ENCODE measurements around the gene DRP2. TPM values are rescaled to one million over a fixed set of nuclear protein-coding genes. Genes with fewer than 3 reads are reported as not detected.

The DRP2 gene
- total and polyA plus RNA-seq, 2 of the 13 experiments (the other 11 are each of a cell fraction or from before 2014, with no cell fraction given) = 0.04 to 0.07 TPM

GRCh38 chrX:101191217-101191750, 28.3 kb upstream of the DRP2 start:
- FAIRE-seq (no peak), ATAC-seq (peak; percentile 74), DNase-seq (ENCODE audit: low spot score) (no peak)
- Histone ChIP-seq H3K27me3 (ENCODE audit: control insufficient read depth in 1 of 2, insufficient read depth in 2 of 2, low read length in 2 of 2) (no peaks in the 10 kb centered on the region), H3K4me2 (ENCODE audit: low read depth, low read length) (no peak overlapping the region), H3K79me2 (ENCODE audit: insufficient read depth, low read length) (no peaks in the 10 kb centered on the region), H3K4me1 (ENCODE audit: insufficient read depth, low read length) (peaks cover 12% of the 10 kb centered on the region; the same call in 1 of the 2 replicates), H3K4me3 (replicated peaks in 1 of 3; ENCODE audit: insufficient read depth in 1 of 3, low read depth in 2 of 3, low read length in 3 of 3) (no peak overlapping the region), H3K9me3 (ENCODE audit: low read length) (no peaks in the 10 kb centered on the region), H2AFZ (ENCODE audit: low read length) (no peak overlapping the region), H3K9ac (ENCODE audit: insufficient read depth, low read depth, low read length) (no peak overlapping the region), H4K20me1 (ENCODE audit: insufficient read depth, low read length) (no peaks in the 10 kb centered on the region), H3K27ac (ENCODE audit: extremely low read length, insufficient read depth, low read length) (no peak overlapping the region), H3K36me3 (replicated peaks in 1 of 2; ENCODE audit: control insufficient read depth in 1 of 2, insufficient read depth in 2 of 2, low read length in 2 of 2) (no peaks in the 10 kb centered on the region)
- WGBS (ENCODE audit: low lambda C conversion rate) = 33% methylated on average over 2 of the region's 50 CpGs
- CTCF ChIA-PET (ENCODE audit: low intra/inter-chr PET ratio, low total read pairs) = no interaction called here
- POLR2A ChIA-PET = no interaction called here
- intact Hi-C loops (cut with micrococcal nuclease; ENCODE audit: unreplicated experiment) (no loop called here), in situ Hi-C loops (cut with HindIII; ENCODE audit: extremely low pct_ligation_motif_present, low pct_unique_long_range_greater_than_20kb) (loop anchor here (25.0 kb wide), 1 partner anchor 304 kb away; no protein-coding TSS in a partner anchor)
- no TSS peak for BruUV-seq (replicated peaks)
- no peak for TF ChIP-seq PPARG (CRISPR knock-in tag; conservative IDR thresholded peaks at IDR 0.05)
- TF ChIP-seq MIER2 (CRISPR knock-in tag; IDR thresholded peaks at IDR 0.05) = no peak
- no peak for TF ChIP-seq SOX13 (IDR thresholded peaks at IDR 0.05)
- 0 out of 4 replicates have a peak, but pooled peaks of 1 of the 2 experiments have one; percentile 11 for TF ChIP-seq SOX13 (CRISPR knock-in tag; conservative IDR thresholded peaks at IDR 0.05 in 1 of 2, IDR thresholded peaks at IDR 0.05 in 1 of 2)
- TF ChIP-seq HNRNPLL (IDR thresholded peaks at IDR 0.05; ENCODE audit: low read depth, low read length, poor library complexity, severe bottlenecking) = peak; percentile 22
- TF ChIP-seq HMG20A (CRISPR knock-in tag; IDR thresholded peaks at IDR 0.05; ENCODE audit: borderline replicate concordance) = no peak
- no peak for TF ChIP-seq TCF12 (IDR thresholded peaks at IDR 0.05)
- no peak for TF ChIP-seq TCF12 (CRISPR knock-in tag; IDR thresholded peaks at IDR 0.05)
- TF ChIP-seq SOX6 (IDR thresholded peaks at IDR 0.05) = no peak
- no peak for TF ChIP-seq SOX6 (CRISPR knock-in tag; IDR thresholded peaks at IDR 0.05)
- no peak for TF ChIP-seq ZNF670 (CRISPR knock-in tag; IDR thresholded peaks at IDR 0.05; ENCODE audit: borderline replicate concordance)
- TF ChIP-seq ZNF501 (CRISPR knock-in tag; IDR thresholded peaks at IDR 0.05) = no peak
